Adrenal gland (tissue), 12 donors: Measurements from ENCODE around the gene FBXL17. TPM values are rescaled to one million over a fixed set of nuclear protein-coding genes. Genes with fewer than 3 reads are reported as not detected.

Experiments
- DNase-seq, 7 donors: peaks; one replicate each; pipeline ENCODE4 v3.0.0-alpha.2; 2019 to 2020
- H3K27ac ChIP-seq, 5 donors: fragments of 200-600 bp; sonication (generic) in 4 of 5; 1 replicate in 3 of 5; 2 replicates in 2 of 5; pipeline versions ENCODE4 v1.5.1 to v1.8.0; 2016 to 2020; ENCODE audit warnings: mild to moderate bottlenecking in 1 of 5
- H3K27me3 ChIP-seq: fragments of 200-600 bp; 2 replicates; pipeline ENCODE4 v1.8.0; 2021
- H3K36me3 ChIP-seq, 2 donors: fragments of 200-600 bp; replicated peaks in 1 of 2; 1 replicate in 1 of 2; 2 replicates in 1 of 2; pipeline versions ENCODE4 v1.5.1 to v1.8.0; 2018 to 2022
- H3K4me1 ChIP-seq, 2 donors: fragments of 200-600 bp; replicated peaks in 1 of 2; 1 replicate in 1 of 2; 2 replicates in 1 of 2; pipeline versions ENCODE4 v1.5.1 to v1.8.0; 2018 to 2021
- H3K4me3 ChIP-seq, 4 donors: fragments of 200-600 bp; sonication (generic) in 3 of 4; one replicate each; pipeline ENCODE4 v1.5.1; 2016 to 2018
- H3K9me3 ChIP-seq, 3 donors: fragments of 200-600 bp; sonication (generic) in 1 of 3; replicated peaks in 1 of 3; 1 replicate in 2 of 3; 2 replicates in 1 of 3; pipeline versions ENCODE4 v1.5.1 to v1.8.0; 2016 to 2021
- CTCF ChIP-seq, 6 experiments: fragments of 450-650 bp in 4 of 6; fragments of 200-600 bp in 2 of 6; sonication (generic) in 1 of 6; IDR thresholded peaks; 1 replicate in 5 of 6; 2 replicates in 1 of 6; pipeline versions ENCODE4 v1.5.1 to v1.8.0; 2016 to 2021; ENCODE audit warnings: antibody characterized with exemption in 6 of 6, mild to moderate bottlenecking in 2 of 6, moderate library complexity in 1 of 6
- POLR2A ChIP-seq, 2 donors: fragments of 450-650 bp; IDR thresholded peaks; one replicate each; pipeline ENCODE4 v1.6.1; 2017; ENCODE audit warnings: antibody characterized with exemption in 2 of 2, mild to moderate bottlenecking in 2 of 2, moderate library complexity in 1 of 2
- WGBS, 4 donors: extraction: QIAGEN DNeasy Blood & Tissue Kit in 2 of 4; methylation state at CpG; one replicate each; pipeline versions ENCODE4 v1.1.5 to v1.1.7; 2013 to 2017; 5-methylcytosine and 5-hydroxymethylcytosine counted together
- intact Hi-C, 2 donors: fragments of 100-400 bp; cut with DNase I; formaldehyde crosslinking; loops; one replicate each; pipeline versions ENCODE4 v1.14.1 to v1.15.0; 2022 to 2023
- polyA plus RNA-seq, 3 donors: library from polyadenylated mRNA; stranded (reverse); fragments of 200-250 nt in 2 of 3; fragments of 350-450 nt in 1 of 3; fragmentation: Illumina TruSeq in 1 of 3; extraction: RNeasy Lipid Tissue Mini Kit (QIAGEN cat#74804) in 1 of 3; gene quantifications; one replicate each; pipeline ENCODE4 v1.2.3, GENCODE V29; 2013 to 2014
- total RNA-seq, 9 donors: library from RNA; depleted of rRNA in 4 of 9; stranded (reverse); fragments of >200 nt in 4 of 9; fragments of 120-200 nt in 1 of 9; fragmentation: NEBNext Ultra II Directional in 1 of 9; extraction: Animal tissue kit (Norgen Biotek cat#: 25700) in 1 of 9; gene quantifications; one replicate each; pipeline versions ENCODE4 v1.1.0 to v1.2.4, GENCODE V29; 2013 to 2023
- donor health status: healthy with polysubstance abuse.
- donor health status: Bipolar disorder and iron deficiency.
- donor health status: DM: yes; HTN: yes; CAD: no.
- donor health status: DM: no; HTN: no; CAD: no.
- donor health status: DM: no; HTN: no; CAD: no.
- donor health status: DM: yes; HTN: yes; CAD: no.

The FBXL17 gene
- total and polyA plus RNA-seq, 12 donors, result 4.4 to 29.4 (median 21.3) TPM

DNA sequence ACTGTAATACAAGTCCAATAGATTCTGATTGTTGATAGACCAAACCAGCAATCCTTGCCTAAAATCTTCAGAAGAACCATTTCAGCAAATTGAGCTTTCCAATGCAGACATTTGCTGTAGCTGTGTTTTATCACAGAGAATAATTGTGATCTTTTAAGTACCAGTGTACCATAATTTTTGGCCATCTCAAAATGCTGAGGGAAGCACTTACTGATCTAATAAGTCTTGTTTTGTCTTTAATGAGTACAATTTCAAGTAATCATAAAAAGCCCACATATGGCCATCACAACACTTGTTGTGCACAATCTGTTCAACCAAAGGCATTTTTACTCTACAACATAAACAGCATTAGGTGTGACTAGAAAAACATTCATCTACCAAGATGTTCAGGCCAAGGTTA is 159.9 kb downstream of the FBXL17 start:
- Histone ChIP-seq H3K27me3 (no peaks in the 10 kb centered on the region), H3K4me1 (no peaks in the 10 kb centered on the region), H3K27ac (no peak overlapping the region), H3K9me3 (no peaks in the 10 kb centered on the region), H3K36me3 (no peaks in the 10 kb centered on the region), H3K4me3 (no peak overlapping the region)
- intact Hi-C loops, result no loop called here
- TF ChIP-seq POLR2A (IDR thresholded peaks at IDR 0.05) (no peak), CTCF (IDR thresholded peaks at IDR 0.05) (no peak)
- no peak for DNase-seq

GRCh38 chr5:108220834-108221233 is 161.1 kb downstream of the FBXL17 start:
- Histone ChIP-seq H3K36me3 (no peaks in the 10 kb centered on the region), H3K27me3 (no peaks in the 10 kb centered on the region), H3K27ac (no peak overlapping the region), H3K4me3 (no peak overlapping the region), H3K9me3 (no peaks in the 10 kb centered on the region), H3K4me1 (no peaks in the 10 kb centered on the region)
- intact Hi-C loops, result no loop called here
- TF ChIP-seq CTCF (IDR thresholded peaks at IDR 0.05) (no peak), POLR2A (IDR thresholded peaks at IDR 0.05) (no peak)
- DNase-seq, result no peak
- 76 to 88% (median 82%) methylated on average over 1 of the region's 1 CpG for WGBS, 4 donors

DNA sequence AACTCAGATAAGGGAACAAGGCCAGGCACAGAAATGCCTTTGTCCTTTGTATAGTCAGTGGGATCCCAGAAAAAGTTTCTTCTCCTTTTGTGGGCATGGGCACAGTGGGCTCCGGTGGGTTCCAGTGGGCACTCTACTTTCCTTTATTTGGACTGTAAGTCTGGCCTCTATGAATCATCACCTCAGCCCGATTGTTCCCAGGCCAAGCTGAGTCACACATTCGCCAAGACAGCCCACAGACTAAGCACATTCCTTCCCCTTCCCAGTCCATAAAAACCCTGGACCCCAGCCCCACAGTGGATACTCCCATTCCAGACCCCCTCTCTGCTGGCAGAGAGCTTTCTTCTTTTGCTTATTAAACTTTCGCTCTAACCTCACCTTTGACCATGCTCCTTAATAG is 165.0 kb downstream of the FBXL17 start:
- Histone ChIP-seq H3K27ac (no peak overlapping the region), H3K27me3 (no peaks in the 10 kb centered on the region), H3K36me3 (no peaks in the 10 kb centered on the region), H3K4me3 (no peak overlapping the region), H3K4me1 (no peaks in the 10 kb centered on the region), H3K9me3 (no peaks in the 10 kb centered on the region)
- no peak for TF ChIP-seq POLR2A (IDR thresholded peaks at IDR 0.05)
- no peak for TF ChIP-seq CTCF (IDR thresholded peaks at IDR 0.05)
- DNase-seq, result peak in 4 of 7 donors; percentile 20 to 31 (median 28)
- intact Hi-C loops, result no loop called here
- 65 to 81% (median 68%) methylated on average over 4 of the region's 4 CpGs for WGBS, 4 donors

DNA sequence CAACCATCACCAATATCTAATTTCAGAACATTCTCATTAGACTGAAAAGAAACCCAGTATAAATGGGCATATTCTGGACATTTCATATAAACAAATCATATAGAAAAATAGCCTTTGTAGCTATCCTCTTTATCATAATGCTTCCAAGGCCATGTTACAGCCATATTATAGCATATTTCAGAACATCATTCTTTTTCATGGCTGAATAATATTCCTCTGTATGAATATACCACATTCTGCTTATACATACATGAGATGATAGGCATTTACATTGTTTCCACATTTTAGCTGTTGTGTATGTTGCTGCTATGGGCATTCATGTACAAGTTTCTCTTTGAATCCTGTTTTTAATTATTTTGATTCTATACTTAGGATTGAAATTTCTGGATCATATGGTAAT is 167.0 kb downstream of the FBXL17 start:
- H3K9me3 ChIP-seq, result no peaks in the 10 kb centered on the region
- TF ChIP-seq POLR2A (IDR thresholded peaks at IDR 0.05) (no peak), CTCF (IDR thresholded peaks at IDR 0.05) (no peak)
- intact Hi-C loops, result no loop called here
- no peak for DNase-seq
- no peak overlapping the region for H3K27ac ChIP-seq
- no peaks in the 10 kb centered on the region for H3K36me3 ChIP-seq
- no peak overlapping the region for H3K4me3 ChIP-seq
- no peaks in the 10 kb centered on the region for H3K4me1 ChIP-seq
- H3K27me3 ChIP-seq, result no peaks in the 10 kb centered on the region
